ENCODE measurements around the gene PIGK. TPM values are rescaled to one million over a fixed set of nuclear protein-coding genes. Genes with fewer than 3 reads are reported as not detected.

The PIGK gene
- total and polyA plus RNA-seq, 10 donors: 3.2 to 29.3 (median 19.4) TPM

- H3K9me3 ChIP-seq: peaks cover 0 to 7% (median 0%) of the 10 kb centered on the region in 8 donors
- H3K27ac ChIP-seq: no peak overlapping the region
- no peak for DNase-seq
- no peak overlapping the region for H3K4me3 ChIP-seq
- WGBS, 5 donors: 65 to 84% (median 68%) methylated on average over 3 of the region's 3 CpGs
- no peaks in the 10 kb centered on the region for H3K36me3 ChIP-seq
- no peaks in the 10 kb centered on the region for H3K27me3 ChIP-seq (replicated peaks in 1 of 7)
- H3K4me1 ChIP-seq: no peaks in the 10 kb centered on the region
- intact Hi-C loops (cut with DNase I; ENCODE audit: low total_unique reads): no loop called here
- TF ChIP-seq CTCF (IDR thresholded peaks at IDR 0.05 in 8 of 11, conservative IDR thresholded peaks at IDR 0.05 in 3 of 11) (no peak), POLR2AphosphoS5 (IDR thresholded peaks at IDR 0.05) (no peak), POLR2A (IDR thresholded peaks at IDR 0.05) (no peak)
Observed at GRCh38 chr1:77239311-77239710, 20.1 kb upstream of the PIGK start.

- WGBS, 5 donors: 61 to 75% (median 65%) methylated on average over 1 of the region's 1 CpG
- H3K27me3 ChIP-seq (replicated peaks in 1 of 7): no peaks in the 10 kb centered on the region
- H3K4me1 ChIP-seq: no peaks in the 10 kb centered on the region
- intact Hi-C loops (cut with DNase I; ENCODE audit: low total_unique reads): no loop called here
- TF ChIP-seq CTCF (IDR thresholded peaks at IDR 0.05 in 8 of 11, conservative IDR thresholded peaks at IDR 0.05 in 3 of 11) (no peak), POLR2A (IDR thresholded peaks at IDR 0.05) (no peak), POLR2AphosphoS5 (IDR thresholded peaks at IDR 0.05) (no peak)
- H3K27ac ChIP-seq: no peak overlapping the region
- no peak for DNase-seq
- H3K9me3 ChIP-seq: peaks cover 0 to 13% (median 0%) of the 10 kb centered on the region in 8 donors
- no peak overlapping the region for H3K4me3 ChIP-seq
- H3K36me3 ChIP-seq: no peaks in the 10 kb centered on the region
Observed at GRCh38 chr1:77238462-77238861, 19.2 kb upstream of the PIGK start.

GRCh38 chr1:77234943-77235342 lies 15.7 kb upstream of the PIGK start:
- H3K36me3 ChIP-seq: no peaks in the 10 kb centered on the region
- H3K4me3 ChIP-seq: no peak overlapping the region
- H3K27me3 ChIP-seq (replicated peaks in 1 of 7): no peaks in the 10 kb centered on the region
- H3K27ac ChIP-seq: no peak overlapping the region
- H3K9me3 ChIP-seq: peaks cover 2 to 21% (median 12%) of the 10 kb centered on the region in 8 donors
- intact Hi-C loops (cut with DNase I; ENCODE audit: low total_unique reads): no loop called here
- TF ChIP-seq CTCF (IDR thresholded peaks at IDR 0.05 in 8 of 11, conservative IDR thresholded peaks at IDR 0.05 in 3 of 11) (no peak), POLR2A (IDR thresholded peaks at IDR 0.05) (no peak), POLR2AphosphoS5 (IDR thresholded peaks at IDR 0.05) (no peak)
- 55 to 74% (median 68%) methylated on average over 1 of the region's 1 CpG for whole genome bisulfite sequencing, 5 donors
- H3K4me1 ChIP-seq: no peaks in the 10 kb centered on the region
- no peak for DNase-seq

- 90 to 100% (median 93%) methylated on average over 1 of the region's 1 CpG for WGBS, 5 donors
- intact Hi-C loops (cut with DNase I; ENCODE audit: low total_unique reads): no loop called here
- no peaks in the 10 kb centered on the region for H3K36me3 ChIP-seq
Observed at GRCh38 chr1:77234096-77234495, 14.9 kb upstream of the PIGK start.

More at GRCh38 chr1:77234096-77234495, 14.9 kb upstream of the PIGK start:
- no peak overlapping the region for H3K27ac ChIP-seq
- TF ChIP-seq POLR2A (IDR thresholded peaks at IDR 0.05) (no peak), CTCF (IDR thresholded peaks at IDR 0.05 in 8 of 11, conservative IDR thresholded peaks at IDR 0.05 in 3 of 11) (no peak)
- peaks cover 2 to 21% (median 12%) of the 10 kb centered on the region in 8 donors for H3K9me3 ChIP-seq
- H3K4me3 ChIP-seq: no peak overlapping the region
- H3K27me3 ChIP-seq (replicated peaks in 1 of 7): no peaks in the 10 kb centered on the region
- no peak for DNase-seq
- H3K4me1 ChIP-seq: no peaks in the 10 kb centered on the region
